Measurements from ENCODE around the gene FEN1. TPM values are rescaled to one million over a fixed set of nuclear protein-coding genes. Genes with fewer than 3 reads are reported as not detected.

The FEN1 gene
- total and polyA plus RNA-seq, 2 of the 13 experiments (the other 11 are each of a cell fraction or from before 2014, with no cell fraction given): 12.4 to 102 TPM

- TF ChIP-seq ZNF687 (CRISPR knock-in tag; IDR thresholded peaks at IDR 0.05) (peak; percentile 96), ZBTB25 (CRISPR knock-in tag; IDR thresholded peaks at IDR 0.05) (peak; percentile 22; the same call in 1 of the 2 replicates), ZNF550 (CRISPR knock-in tag; IDR thresholded peaks at IDR 0.05; ENCODE audit: borderline replicate concordance) (0 out of 2 replicates have a peak, but pooled peaks have one; percentile 62), MAX (IDR thresholded peaks at IDR 0.05) (no peak), CREM (IDR thresholded peaks at IDR 0.05) (no peak; the same call in 1 of the 2 replicates), CREM (CRISPR knock-in tag; IDR thresholded peaks at IDR 0.05) (no peak), AGO2 (optimal IDR thresholded peaks at IDR 0.05; ENCODE audit: low read depth, low read length) (peak; percentile 63), FOSL1 (CRISPR knock-in tag; IDR thresholded peaks at IDR 0.05; ENCODE audit: borderline replicate concordance) (no peak; the same call in 1 of the 2 replicates), CERS6 (CRISPR knock-in tag; IDR thresholded peaks at IDR 0.05) (no peak), ZNF430 (CRISPR knock-in tag; IDR thresholded peaks at IDR 0.05) (peak; percentile 40; the same call in 1 of the 2 replicates), MAFG (CRISPR knock-in tag; IDR thresholded peaks at IDR 0.05) (no peak), TBX3 (IDR thresholded peaks at IDR 0.05; ENCODE audit: borderline replicate concordance) (no peak), CBX2 (IDR thresholded peaks at IDR 0.05; ENCODE audit: low read depth, low read length) (no peak), CBX2 (CRISPR knock-in tag; IDR thresholded peaks at IDR 0.05; ENCODE audit: low read depth) (no peak), ZFP36L1 (CRISPR knock-in tag; IDR thresholded peaks at IDR 0.05) (peak; percentile 41), HDAC2 (CRISPR knock-in tag; IDR thresholded peaks at IDR 0.05) (peak; percentile 84), NCOR1 (IDR thresholded peaks at IDR 0.05; ENCODE audit: borderline replicate concordance, low read length) (peak; percentile 74), CCAR2 (optimal IDR thresholded peaks at IDR 0.05; ENCODE audit: low read depth, low read length) (no peak)
- TF ChIP-seq, protein P1, sequence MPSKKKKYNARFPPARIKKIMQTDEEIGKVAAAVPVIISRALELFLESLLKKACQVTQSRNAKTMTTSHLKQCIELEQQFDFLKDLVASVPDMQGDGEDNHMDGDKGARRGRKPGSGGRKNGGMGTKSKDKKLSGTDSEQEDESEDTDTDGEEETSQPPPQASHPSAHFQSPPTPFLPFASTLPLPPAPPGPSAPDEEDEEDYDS (CRISPR knock-in tag; IDR thresholded peaks at IDR 0.05): peak; percentile 58
- TF ChIP-seq, protein P2, sequence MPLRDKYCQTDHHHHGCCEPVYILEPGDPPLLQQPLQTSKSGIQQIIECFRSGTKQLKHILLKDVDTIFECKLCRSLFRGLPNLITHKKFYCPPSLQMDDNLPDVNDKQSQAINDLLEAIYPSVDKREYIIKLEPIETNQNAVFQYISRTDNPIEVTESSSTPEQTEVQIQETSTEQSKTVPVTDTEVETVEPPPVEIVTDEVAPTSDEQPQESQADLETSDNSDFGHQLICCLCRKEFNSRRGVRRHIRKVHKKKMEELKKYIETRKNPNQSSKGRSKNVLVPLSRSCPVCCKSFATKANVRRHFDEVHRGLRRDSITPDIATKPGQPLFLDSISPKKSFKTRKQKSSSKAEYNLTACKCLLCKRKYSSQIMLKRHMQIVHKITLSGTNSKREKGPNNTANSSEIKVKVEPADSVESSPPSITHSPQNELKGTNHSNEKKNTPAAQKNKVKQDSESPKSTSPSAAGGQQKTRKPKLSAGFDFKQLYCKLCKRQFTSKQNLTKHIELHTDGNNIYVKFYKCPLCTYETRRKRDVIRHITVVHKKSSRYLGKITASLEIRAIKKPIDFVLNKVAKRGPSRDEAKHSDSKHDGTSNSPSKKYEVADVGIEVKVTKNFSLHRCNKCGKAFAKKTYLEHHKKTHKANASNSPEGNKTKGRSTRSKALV (CRISPR knock-in tag; IDR thresholded peaks at IDR 0.05): peak; percentile 53; the same call in 1 of the 2 replicates
These were observed 36.1 kb upstream of the FEN1 start (continued) for GRCh38 chr11:61756452-61757212.
